ENCODE measurements around the gene WDR62. TPM values are rescaled to one million over a fixed set of nuclear protein-coding genes. Genes with fewer than 3 reads are reported as not detected.

WDR62 gene
- total RNA-seq, 2 experiments from 2014 or later = 2.0 to 2.6 TPM

GRCh38 chr19:36081385-36081784 is 26.7 kb downstream of the WDR62 start:
- intact Hi-C loops (cut with DNase I, micrococcal nuclease) = no loop called here
- H3K27me3 Mint-ChIP-seq = no peaks in the 10 kb centered on the region
- no peaks in the 10 kb centered on the region for H3K9me3 Mint-ChIP-seq
- Histone ChIP-seq H3K27me3 (ENCODE audit: control insufficient read depth in 1 of 2, insufficient read depth in 2 of 2, low read length in 2 of 2) (no peaks in the 10 kb centered on the region), H3K4me3 (ENCODE audit: low read length) (no peak overlapping the region), H3K27ac (ENCODE audit: low read depth in 1 of 2, low read length in 2 of 2) (no peak overlapping the region), H3K36me3 (ENCODE audit: insufficient read depth, low read length) (peaks cover 3% of the 10 kb centered on the region), H3K4me1 (ENCODE audit: insufficient read depth, low read length) (no peaks in the 10 kb centered on the region), H3K9me3 (ENCODE audit: control insufficient read depth in 1 of 2, insufficient read depth in 1 of 2, low read length in 2 of 2) (no peaks in the 10 kb centered on the region)
- H3K27ac Mint-ChIP-seq = no peak overlapping the region
- no peak for TF ChIP-seq CTCF (IDR thresholded peaks at IDR 0.05)
- H3K4me1 Mint-ChIP-seq (ENCODE audit: low read depth) = no peaks in the 10 kb centered on the region
- H3K36me3 Mint-ChIP-seq (ENCODE audit: low read depth) = no peaks in the 10 kb centered on the region
- ATAC-seq (ENCODE audit: poor library complexity) = no peak
- no peak overlapping the region for H3K4me3 Mint-ChIP-seq
- CTCF ChIA-PET = no interaction called here
- POLR2A ChIA-PET = no interaction called here
- no peak for DNase-seq

GRCh38 chr19:36081894-36082293 is 27.2 kb downstream of the WDR62 start:
- ChIA-PET CTCF (no interaction called here), POLR2A (no interaction called here)
- ATAC-seq (ENCODE audit: poor library complexity) (no peak), DNase-seq (no peak)
- H3K36me3 Mint-ChIP-seq (ENCODE audit: low read depth) = no peaks in the 10 kb centered on the region
- no peaks in the 10 kb centered on the region for H3K27me3 Mint-ChIP-seq
- no peak for TF ChIP-seq CTCF (IDR thresholded peaks at IDR 0.05)
- Histone ChIP-seq H3K9me3 (ENCODE audit: control insufficient read depth in 1 of 2, insufficient read depth in 1 of 2, low read length in 2 of 2) (no peaks in the 10 kb centered on the region), H3K4me3 (ENCODE audit: low read length) (no peak overlapping the region), H3K27ac (ENCODE audit: low read depth in 1 of 2, low read length in 2 of 2) (no peak overlapping the region), H3K36me3 (ENCODE audit: insufficient read depth, low read length) (peaks cover 3% of the 10 kb centered on the region), H3K4me1 (ENCODE audit: insufficient read depth, low read length) (no peaks in the 10 kb centered on the region), H3K27me3 (ENCODE audit: control insufficient read depth in 1 of 2, insufficient read depth in 2 of 2, low read length in 2 of 2) (no peaks in the 10 kb centered on the region)
- no peak overlapping the region for H3K27ac Mint-ChIP-seq
- intact Hi-C loops (cut with DNase I, micrococcal nuclease) = no loop called here
- H3K9me3 Mint-ChIP-seq = no peaks in the 10 kb centered on the region
- H3K4me1 Mint-ChIP-seq (ENCODE audit: low read depth) = no peaks in the 10 kb centered on the region
- no peak overlapping the region for H3K4me3 Mint-ChIP-seq

GRCh38 chr19:36082916-36083315 is 28.2 kb downstream of the WDR62 start:
- no peaks in the 10 kb centered on the region for H3K9me3 Mint-ChIP-seq
- Histone ChIP-seq H3K27me3 (ENCODE audit: control insufficient read depth in 1 of 2, insufficient read depth in 2 of 2, low read length in 2 of 2) (no peaks in the 10 kb centered on the region), H3K4me3 (ENCODE audit: low read length) (no peak overlapping the region), H3K4me1 (ENCODE audit: insufficient read depth, low read length) (no peaks in the 10 kb centered on the region), H3K36me3 (ENCODE audit: insufficient read depth, low read length) (peaks cover 3% of the 10 kb centered on the region), H3K27ac (ENCODE audit: low read depth in 1 of 2, low read length in 2 of 2) (no peak overlapping the region), H3K9me3 (ENCODE audit: control insufficient read depth in 1 of 2, insufficient read depth in 1 of 2, low read length in 2 of 2) (no peaks in the 10 kb centered on the region)
- no peak overlapping the region for H3K27ac Mint-ChIP-seq
- no peaks in the 10 kb centered on the region for H3K27me3 Mint-ChIP-seq
- DNase-seq (no peak), ATAC-seq (ENCODE audit: poor library complexity) (no peak)
- no peak for TF ChIP-seq CTCF (IDR thresholded peaks at IDR 0.05)
- intact Hi-C loops (cut with DNase I, micrococcal nuclease) = no loop called here
- ChIA-PET CTCF (no interaction called here), POLR2A (interaction anchor here (1.4 kb wide), 1 partner anchor 25 kb away, joined by 3 read pairs; no protein-coding TSS in a partner anchor)
- no peaks in the 10 kb centered on the region for H3K36me3 Mint-ChIP-seq (ENCODE audit: low read depth)
- H3K4me1 Mint-ChIP-seq (ENCODE audit: low read depth) = no peaks in the 10 kb centered on the region
- no peak overlapping the region for H3K4me3 Mint-ChIP-seq

Measured in CD4-positive, alpha-beta T cell (primary cell).